WTC11 (cell line): ENCODE measurements around the gene AREL1. TPM values are rescaled to one million over a fixed set of nuclear protein-coding genes. Genes with fewer than 3 reads are reported as not detected.

Experiments used
- ATAC-seq: fragments of 200-7000 bp; cut with Tn5 transposase; 2 replicates; pipeline ENCODE4 v1.10.0; 2021; ENCODE audit warnings: mild to moderate bottlenecking, moderate library complexity
- CTCF ChIA-PET: fragments of 300-600 bp; sonication (Branson Sonifier 250); formaldehyde crosslinking; loops from one replicate; lab custom pipeline; 2021; ENCODE audit warnings: antibody characterized with exemption; lab: Charles Lee
- POLR2A ChIA-PET: fragments of 350-600 bp; sonication (Branson Sonifier 250); formaldehyde crosslinking; loops from one replicate; lab custom pipeline; 2021; ENCODE audit warnings: antibody characterized with exemption; lab: Charles Lee
- DNase-seq: peaks from one replicate; pipeline ENCODE4 v3.0.0; 2021; ENCODE audit warnings: low spot score
- H3K27ac Mint-ChIP-seq: 2 replicates; pipeline ENCODE4 v1.8.0; 2021; ENCODE audit warnings: mixed read lengths
- H3K27me3 Mint-ChIP-seq: 2 replicates; pipeline ENCODE4 v1.8.0; 2021; ENCODE audit warnings: low read depth, mild to moderate bottlenecking, moderate library complexity, mixed read lengths
- H3K36me3 Mint-ChIP-seq: 2 replicates; pipeline ENCODE4 v1.8.0; 2021; ENCODE audit warnings: mixed read lengths
- H3K4me1 Mint-ChIP-seq: 2 replicates; pipeline ENCODE4 v1.8.0; 2022; ENCODE audit warnings: mixed read lengths
- H3K4me3 Mint-ChIP-seq: 2 replicates; pipeline ENCODE4 v1.8.0; 2021; ENCODE audit warnings: mild to moderate bottlenecking, moderate library complexity, mixed read lengths
- H3K9me3 Mint-ChIP-seq: 2 replicates; pipeline ENCODE4 v1.8.0; 2021; ENCODE audit warnings: mixed read lengths
- ATF1 ChIP-seq: sonication (generic); formaldehyde crosslinking; IDR thresholded peaks from 2 replicates; pipeline ENCODE4 v1.8.1; 2023; ENCODE audit warnings: mild to moderate bottlenecking, moderate library complexity, missing genetic modification reagents
- ETV6 ChIP-seq: sonication (generic); formaldehyde crosslinking; IDR thresholded peaks from 2 replicates; pipeline ENCODE4 v1.8.1; 2022; ENCODE audit warnings: mild to moderate bottlenecking, missing genetic modification reagents
- HMGA2 ChIP-seq: fragments of 250-450 bp; sonication (Bioruptor Pico); IDR thresholded peaks from 2 replicates; pipeline ENCODE4 v1.4.0; 2021; ENCODE audit warnings: mild to moderate bottlenecking, moderate library complexity
- MYBL2 ChIP-seq: sonication (generic); formaldehyde crosslinking; IDR thresholded peaks from 2 replicates; pipeline ENCODE4 v1.8.1; 2023; ENCODE audit warnings: mild to moderate bottlenecking, moderate library complexity, missing genetic modification reagents
- NFATC4 ChIP-seq: fragments of 250-450 bp; sonication (Bioruptor Pico); IDR thresholded peaks from 2 replicates; pipeline ENCODE4 v1.9.0; 2021; ENCODE audit warnings: mild to moderate bottlenecking
- NFYB ChIP-seq: sonication (generic); formaldehyde crosslinking; conservative IDR thresholded peaks from 2 replicates; pipeline ENCODE4 v1.8.0; 2022; ENCODE audit warnings: low read depth, missing genetic modification reagents
- NR2C2 ChIP-seq: sonication (generic); formaldehyde crosslinking; IDR thresholded peaks from 2 replicates; pipeline ENCODE4 v1.8.0; 2022; ENCODE audit warnings: mild to moderate bottlenecking, missing genetic modification reagents
- NR3C1 ChIP-seq: sonication (generic); formaldehyde crosslinking; conservative IDR thresholded peaks from 2 replicates; pipeline ENCODE4 v1.8.1; 2023; ENCODE audit warnings: low read depth, mild to moderate bottlenecking, missing genetic modification reagents
- SMAD4 ChIP-seq: sonication (generic); formaldehyde crosslinking; IDR thresholded peaks from 2 replicates; pipeline ENCODE4 v1.8.0; 2022; ENCODE audit warnings: mild to moderate bottlenecking, missing genetic modification reagents
- SOX15 ChIP-seq: fragments of 250-450 bp; sonication (Bioruptor Pico); IDR thresholded peaks from 2 replicates; pipeline ENCODE4 v1.9.0; 2021; ENCODE audit warnings: mild to moderate bottlenecking
- ZNF219 ChIP-seq: sonication (generic); formaldehyde crosslinking; IDR thresholded peaks from 2 replicates; pipeline ENCODE4 v1.8.0; 2023; ENCODE audit warnings: missing genetic modification reagents, mild to moderate bottlenecking, borderline replicate concordance
- ZNF416 ChIP-seq: fragments of 250-450 bp; sonication (Bioruptor Pico); IDR thresholded peaks from 2 replicates; pipeline ENCODE4 v1.9.0; 2021; ENCODE audit warnings: mild to moderate bottlenecking, inconsistent platforms
- ZNF423 ChIP-seq: fragments of 250-450 bp; sonication (Bioruptor Pico); IDR thresholded peaks from 2 replicates; pipeline ENCODE4 v2.1.2; 2022; ENCODE audit warnings: mild to moderate bottlenecking, moderate library complexity
- ZNF671 ChIP-seq: fragments of 250-450 bp; sonication (Bioruptor Pico); IDR thresholded peaks from 2 replicates; pipeline ENCODE4 v1.8.0; 2021; ENCODE audit warnings: mild to moderate bottlenecking
- total RNA-seq: library from RNA; stranded (reverse); gene quantifications from 3 replicates; pipeline ENCODE4 v1.2.3, GENCODE V29; 2021
- TF ChIP-seq, protein P1 (sequence below): sonication (generic); formaldehyde crosslinking; conservative IDR thresholded peaks from 2 replicates; pipeline ENCODE4 v1.8.1; 2022; ENCODE audit warnings: mild to moderate bottlenecking, missing genetic modification reagents
- TF ChIP-seq, protein P2 (sequence below): sonication (generic); formaldehyde crosslinking; IDR thresholded peaks from 2 replicates; pipeline ENCODE4 v1.8.1; 2023; ENCODE audit warnings: mild to moderate bottlenecking, missing genetic modification reagents
- TF ChIP-seq, protein P3 (sequence below): sonication (generic); formaldehyde crosslinking; IDR thresholded peaks from 2 replicates; pipeline ENCODE4 v1.8.0; 2022; ENCODE audit warnings: mild to moderate bottlenecking, missing genetic modification reagents
- TF ChIP-seq, protein P4 (sequence below): fragments of 250-450 bp; sonication (Bioruptor Pico); conservative IDR thresholded peaks from 2 replicates; pipeline ENCODE4 v1.9.0; 2021; ENCODE audit warnings: mild to moderate bottlenecking
- TF ChIP-seq, protein P5 (sequence below): sonication (generic); formaldehyde crosslinking; IDR thresholded peaks from 2 replicates; pipeline ENCODE4 v1.8.1; 2023; ENCODE audit warnings: mild to moderate bottlenecking, missing genetic modification reagents, borderline replicate concordance

AREL1 gene
- total RNA-seq, 1 experiment from 2014 or later, result 37.0 TPM

DNA sequence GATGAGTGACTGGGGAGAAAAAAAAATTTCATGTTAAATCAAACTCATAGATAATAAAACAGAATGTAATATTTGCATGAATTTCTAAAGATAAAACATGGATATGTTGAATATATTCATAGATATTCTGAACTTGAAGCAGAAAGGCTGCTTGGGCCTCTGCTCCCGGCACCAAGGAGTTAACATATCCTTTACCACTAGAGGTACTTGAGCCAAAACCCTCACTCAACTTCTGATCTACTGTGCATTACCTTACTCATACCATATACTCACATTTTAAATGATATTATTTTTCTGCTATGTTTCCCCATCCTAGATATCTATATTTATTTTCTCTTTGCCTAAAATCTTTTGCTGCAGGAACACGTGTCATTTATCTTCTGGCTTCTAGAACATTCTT lies 14.9 kb downstream of the AREL1 start:
- Mint-ChIP-seq H3K36me3 (peaks cover 27% of the 10 kb centered on the region), H3K4me3 (no peak overlapping the region), H3K9me3 (peaks cover 23% of the 10 kb centered on the region), H3K27ac (no peak overlapping the region), H3K4me1 (no peaks in the 10 kb centered on the region), H3K27me3 (0 out of 2 replicates have a peak, but pooled peaks cover 1% of the 10 kb centered on the region)
- TF ChIP-seq, protein P1, sequence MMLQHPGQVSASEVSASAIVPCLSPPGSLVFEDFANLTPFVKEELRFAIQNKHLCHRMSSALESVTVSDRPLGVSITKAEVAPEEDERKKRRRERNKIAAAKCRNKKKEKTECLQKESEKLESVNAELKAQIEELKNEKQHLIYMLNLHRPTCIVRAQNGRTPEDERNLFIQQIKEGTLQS (CRISPR knock-in tag), result no peak
- no peak for TF ChIP-seq SMAD4 (CRISPR knock-in tag)
- no peak for TF ChIP-seq ZNF423 (CRISPR knock-in tag)
- TF ChIP-seq, protein P2, sequence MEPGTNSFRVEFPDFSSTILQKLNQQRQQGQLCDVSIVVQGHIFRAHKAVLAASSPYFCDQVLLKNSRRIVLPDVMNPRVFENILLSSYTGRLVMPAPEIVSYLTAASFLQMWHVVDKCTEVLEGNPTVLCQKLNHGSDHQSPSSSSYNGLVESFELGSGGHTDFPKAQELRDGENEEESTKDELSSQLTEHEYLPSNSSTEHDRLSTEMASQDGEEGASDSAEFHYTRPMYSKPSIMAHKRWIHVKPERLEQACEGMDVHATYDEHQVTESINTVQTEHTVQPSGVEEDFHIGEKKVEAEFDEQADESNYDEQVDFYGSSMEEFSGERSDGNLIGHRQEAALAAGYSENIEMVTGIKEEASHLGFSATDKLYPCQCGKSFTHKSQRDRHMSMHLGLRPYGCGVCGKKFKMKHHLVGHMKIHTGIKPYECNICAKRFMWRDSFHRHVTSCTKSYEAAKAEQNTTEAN (CRISPR knock-in tag), result no peak
- no peak for TF ChIP-seq ATF1 (CRISPR knock-in tag)
- no peak for TF ChIP-seq ZNF219
- TF ChIP-seq NFYB (CRISPR knock-in tag), result no peak
- TF ChIP-seq HMGA2 (CRISPR knock-in tag), result no peak
- TF ChIP-seq ZNF416 (CRISPR knock-in tag), result no peak
- TF ChIP-seq ETV6, result no peak
- no peak for TF ChIP-seq NR3C1 (CRISPR knock-in tag)
- TF ChIP-seq ZNF671 (CRISPR knock-in tag), result no peak
- TF ChIP-seq, protein P3, sequence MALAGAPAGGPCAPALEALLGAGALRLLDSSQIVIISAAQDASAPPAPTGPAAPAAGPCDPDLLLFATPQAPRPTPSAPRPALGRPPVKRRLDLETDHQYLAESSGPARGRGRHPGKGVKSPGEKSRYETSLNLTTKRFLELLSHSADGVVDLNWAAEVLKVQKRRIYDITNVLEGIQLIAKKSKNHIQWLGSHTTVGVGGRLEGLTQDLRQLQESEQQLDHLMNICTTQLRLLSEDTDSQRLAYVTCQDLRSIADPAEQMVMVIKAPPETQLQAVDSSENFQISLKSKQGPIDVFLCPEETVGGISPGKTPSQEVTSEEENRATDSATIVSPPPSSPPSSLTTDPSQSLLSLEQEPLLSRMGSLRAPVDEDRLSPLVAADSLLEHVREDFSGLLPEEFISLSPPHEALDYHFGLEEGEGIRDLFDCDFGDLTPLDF (CRISPR knock-in tag), result no peak
- TF ChIP-seq, protein P4, sequence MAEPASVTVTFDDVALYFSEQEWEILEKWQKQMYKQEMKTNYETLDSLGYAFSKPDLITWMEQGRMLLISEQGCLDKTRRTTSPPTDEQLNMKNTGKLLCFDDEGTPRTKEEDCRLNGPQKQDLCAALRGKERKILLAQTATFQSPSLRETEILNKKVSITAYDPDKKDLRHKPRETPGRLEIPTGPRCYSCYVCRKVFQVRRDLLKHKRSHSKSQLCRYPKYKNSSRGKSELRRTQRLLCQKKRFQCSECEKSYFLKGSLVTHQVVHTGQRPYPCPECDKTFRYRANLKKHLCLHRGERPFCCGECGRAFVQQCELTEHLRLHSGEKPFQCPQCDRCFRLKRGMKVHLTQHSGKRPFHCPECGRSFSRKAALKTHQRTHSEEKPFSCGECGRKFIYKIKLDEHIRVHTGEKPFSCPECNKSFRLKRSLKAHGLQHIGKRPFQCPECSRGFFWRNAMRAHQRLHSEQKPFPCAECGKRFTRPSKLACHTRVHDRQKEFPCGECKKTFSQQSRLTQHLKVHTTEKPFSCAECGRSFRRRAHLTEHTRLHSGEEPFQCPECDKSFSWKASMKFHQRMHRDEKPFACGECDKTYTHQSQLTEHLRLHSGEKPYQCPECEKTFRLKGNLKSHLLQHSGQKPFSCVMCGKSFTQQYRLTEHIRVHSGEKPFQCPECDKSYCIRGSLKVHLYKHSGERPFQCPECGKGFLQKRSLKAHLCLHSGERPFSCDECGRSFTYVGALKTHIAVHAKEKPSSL (CRISPR knock-in tag), result no peak
- TF ChIP-seq SOX15 (CRISPR knock-in tag), result no peak
- no peak for TF ChIP-seq NFATC4
- TF ChIP-seq NR2C2 (CRISPR knock-in tag), result no peak
- TF ChIP-seq, protein P5, sequence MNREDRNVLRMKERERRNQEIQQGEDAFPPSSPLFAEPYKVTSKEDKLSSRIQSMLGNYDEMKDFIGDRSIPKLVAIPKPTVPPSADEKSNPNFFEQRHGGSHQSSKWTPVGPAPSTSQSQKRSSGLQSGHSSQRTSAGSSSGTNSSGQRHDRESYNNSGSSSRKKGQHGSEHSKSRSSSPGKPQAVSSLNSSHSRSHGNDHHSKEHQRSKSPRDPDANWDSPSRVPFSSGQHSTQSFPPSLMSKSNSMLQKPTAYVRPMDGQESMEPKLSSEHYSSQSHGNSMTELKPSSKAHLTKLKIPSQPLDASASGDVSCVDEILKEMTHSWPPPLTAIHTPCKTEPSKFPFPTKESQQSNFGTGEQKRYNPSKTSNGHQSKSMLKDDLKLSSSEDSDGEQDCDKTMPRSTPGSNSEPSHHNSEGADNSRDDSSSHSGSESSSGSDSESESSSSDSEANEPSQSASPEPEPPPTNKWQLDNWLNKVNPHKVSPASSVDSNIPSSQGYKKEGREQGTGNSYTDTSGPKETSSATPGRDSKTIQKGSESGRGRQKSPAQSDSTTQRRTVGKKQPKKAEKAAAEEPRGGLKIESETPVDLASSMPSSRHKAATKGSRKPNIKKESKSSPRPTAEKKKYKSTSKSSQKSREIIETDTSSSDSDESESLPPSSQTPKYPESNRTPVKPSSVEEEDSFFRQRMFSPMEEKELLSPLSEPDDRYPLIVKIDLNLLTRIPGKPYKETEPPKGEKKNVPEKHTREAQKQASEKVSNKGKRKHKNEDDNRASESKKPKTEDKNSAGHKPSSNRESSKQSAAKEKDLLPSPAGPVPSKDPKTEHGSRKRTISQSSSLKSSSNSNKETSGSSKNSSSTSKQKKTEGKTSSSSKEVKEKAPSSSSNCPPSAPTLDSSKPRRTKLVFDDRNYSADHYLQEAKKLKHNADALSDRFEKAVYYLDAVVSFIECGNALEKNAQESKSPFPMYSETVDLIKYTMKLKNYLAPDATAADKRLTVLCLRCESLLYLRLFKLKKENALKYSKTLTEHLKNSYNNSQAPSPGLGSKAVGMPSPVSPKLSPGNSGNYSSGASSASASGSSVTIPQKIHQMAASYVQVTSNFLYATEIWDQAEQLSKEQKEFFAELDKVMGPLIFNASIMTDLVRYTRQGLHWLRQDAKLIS (CRISPR knock-in tag), result no peak
- TF ChIP-seq MYBL2 (CRISPR knock-in tag), result no peak
- DNase-seq (no peak), ATAC-seq (no peak)
- CTCF ChIA-PET, result no interaction called here
- POLR2A ChIA-PET, result no interaction called here

DNA sequence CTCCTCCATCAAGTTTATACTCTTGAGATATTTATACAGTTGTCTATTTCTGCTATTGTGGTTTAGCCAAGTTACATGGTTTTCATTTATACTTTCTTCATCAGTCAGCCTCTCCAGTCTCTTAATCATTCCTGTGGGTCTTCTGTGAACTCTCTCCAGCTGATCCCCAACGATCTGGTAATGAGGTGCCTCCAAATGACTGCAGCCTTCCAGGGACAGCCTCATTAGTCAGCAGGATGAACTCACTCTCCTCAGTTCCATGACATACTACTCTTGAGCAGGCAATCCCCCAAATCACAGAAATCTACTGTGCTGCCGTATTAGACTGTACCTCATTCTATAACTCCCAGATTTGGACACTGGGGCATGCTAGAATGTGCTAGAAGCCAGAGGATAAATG lies 15.3 kb downstream of the AREL1 start:
- Mint-ChIP-seq H3K4me1 (no peaks in the 10 kb centered on the region), H3K9me3 (peaks cover 19% of the 10 kb centered on the region), H3K27me3 (no peaks in the 10 kb centered on the region), H3K27ac (no peak overlapping the region), H3K4me3 (no peak overlapping the region), H3K36me3 (peaks cover 23% of the 10 kb centered on the region)
- POLR2A ChIA-PET, result no interaction called here
- CTCF ChIA-PET, result no interaction called here
- TF ChIP-seq ZNF423 (CRISPR knock-in tag), result no peak
- no peak for TF ChIP-seq NFATC4
- DNase-seq, result no peak
- no peak for ATAC-seq
